HEK293T (cell line): ENCODE measurements around the gene PRKG1.

Experiments
- CTCF ChIA-PET: fragments of 350-600 bp; formaldehyde crosslinking; extraction: SDS; loops from one replicate; lab custom pipeline; 2021; ENCODE audit warnings: antibody characterized with exemption, inconsistent platforms; lab: Yijun Ruan, JAX
- POLR2A ChIA-PET: fragments of 350-600 bp; formaldehyde crosslinking; extraction: SDS; loops from one replicate; lab custom pipeline; 2020; ENCODE audit warnings: antibody characterized with exemption, inconsistent platforms; lab: Yijun Ruan, JAX
- DNase-seq: peaks from one replicate; pipeline ENCODE4 v3.0.0; 2012; ENCODE audit warnings: mixed read lengths; ENCODE audit errors: extremely low spot score
- ARNT ChIP-seq: fragments of 450-650 bp; IDR thresholded peaks from 2 replicates; pipeline ENCODE4 v1.6.1; 2017; ENCODE audit warnings: mild to moderate bottlenecking
- BHLHE40 ChIP-seq: fragments of 450-650 bp; IDR thresholded peaks from 2 replicates; pipeline ENCODE4 v1.6.1; 2016; ENCODE audit warnings: mild to moderate bottlenecking, moderate library complexity, borderline replicate concordance
- CTBP1 ChIP-seq: fragments of 450-650 bp; IDR thresholded peaks from 2 replicates; pipeline ENCODE4 v1.6.1; 2016; ENCODE audit warnings: borderline replicate concordance
- ELF4 ChIP-seq: fragments of 450-650 bp; IDR thresholded peaks from 2 replicates; pipeline ENCODE4 v1.6.1; 2017; ENCODE audit warnings: antibody characterized with exemption
- FOXA1 ChIP-seq: fragments of 450-650 bp; IDR thresholded peaks from 2 replicates; pipeline ENCODE4 v1.6.1; 2016; ENCODE audit warnings: mild to moderate bottlenecking
- FOXK2 ChIP-seq: fragments of 450-650 bp; IDR thresholded peaks from 2 replicates; pipeline ENCODE4 v1.6.1; 2016; ENCODE audit warnings: mild to moderate bottlenecking
- FOXM1 ChIP-seq: fragments of 450-650 bp; IDR thresholded peaks from 2 replicates; pipeline ENCODE4 v1.6.1; 2017; ENCODE audit warnings: mild to moderate bottlenecking, borderline replicate concordance
- HDGF ChIP-seq: fragments of 450-650 bp; IDR thresholded peaks from 2 replicates; pipeline ENCODE4 v1.6.1; 2017; ENCODE audit warnings: antibody characterized with exemption, borderline replicate concordance
- L3MBTL2 ChIP-seq: fragments of 450-650 bp; conservative IDR thresholded peaks from 2 replicates; pipeline ENCODE4 v1.6.1; 2016; ENCODE audit warnings: mild to moderate bottlenecking
- LEF1 ChIP-seq: fragments of 450-650 bp; IDR thresholded peaks from 2 replicates; pipeline ENCODE4 v1.6.1; 2017; ENCODE audit warnings: mild to moderate bottlenecking, borderline replicate concordance
- NFRKB ChIP-seq: fragments of 450-650 bp; IDR thresholded peaks from 2 replicates; pipeline ENCODE4 v1.6.1; 2016; ENCODE audit warnings: mild to moderate bottlenecking, moderate library complexity
- PKNOX1 ChIP-seq: fragments of 450-650 bp; IDR thresholded peaks from 2 replicates; pipeline ENCODE4 v1.6.1; 2016
- SP1 ChIP-seq: fragments of 450-650 bp; IDR thresholded peaks from 2 replicates; pipeline ENCODE4 v1.6.1; 2017
- SUZ12 ChIP-seq: fragments of 450-650 bp; IDR thresholded peaks from 2 replicates; pipeline ENCODE4 v1.6.1; 2016; ENCODE audit warnings: mild to moderate bottlenecking
- TARDBP ChIP-seq: fragments of 450-650 bp; IDR thresholded peaks from 2 replicates; pipeline ENCODE4 v1.6.1; 2016
- ZNF384 ChIP-seq: fragments of 450-650 bp; IDR thresholded peaks from 2 replicates; pipeline ENCODE4 v1.6.1; 2016

Gene PRKG1

GRCh38 chr10:51789118-51789517 lies 714.8 kb downstream of the PRKG1 start:
- CTCF ChIA-PET = no interaction called here
- no peak for TF ChIP-seq ARNT
- no peak for TF ChIP-seq NFRKB
- TF ChIP-seq FOXA1 = no peak
- TF ChIP-seq FOXK2 = no peak
- TF ChIP-seq PKNOX1 = no peak
- no peak for TF ChIP-seq SUZ12
- TF ChIP-seq FOXM1 = no peak
- TF ChIP-seq CTBP1 = no peak
- no peak for TF ChIP-seq L3MBTL2
- TF ChIP-seq LEF1 = no peak
- no peak for TF ChIP-seq BHLHE40
- TF ChIP-seq ZNF384 = no peak
- TF ChIP-seq ELF4 = no peak
- TF ChIP-seq SP1 = no peak
- no peak for TF ChIP-seq TARDBP
- TF ChIP-seq HDGF = no peak
- POLR2A ChIA-PET = no interaction called here
- DNase-seq = no peak

GRCh38 chr10:51789903-51790302 lies 715.6 kb downstream of the PRKG1 start:
- ChIA-PET POLR2A (no interaction called here), CTCF (no interaction called here)
- no peak for DNase-seq

GRCh38 chr10:51792678-51793077 lies 718.4 kb downstream of the PRKG1 start:
- TF ChIP-seq NFRKB = no peak
- no peak for TF ChIP-seq TARDBP
- TF ChIP-seq SP1 = no peak
- no peak for TF ChIP-seq CTBP1
- TF ChIP-seq HDGF = no peak
- TF ChIP-seq LEF1 = no peak
- no peak for TF ChIP-seq FOXM1
- no peak for TF ChIP-seq ZNF384
- no peak for TF ChIP-seq ARNT
- TF ChIP-seq BHLHE40 = no peak
- TF ChIP-seq L3MBTL2 = no peak
- no peak for TF ChIP-seq FOXK2
- no peak for TF ChIP-seq FOXA1
- no peak for TF ChIP-seq SUZ12
- TF ChIP-seq PKNOX1 = no peak
- POLR2A ChIA-PET = no interaction called here
- CTCF ChIA-PET = no interaction called here
- DNase-seq = no peak

More at GRCh38 chr10:51789903-51790302, 715.6 kb downstream of the PRKG1 start:
- TF ChIP-seq ZNF384 (no peak), FOXK2 (no peak)

- no peak for TF ChIP-seq CTBP1
- no peak for TF ChIP-seq PKNOX1
- TF ChIP-seq LEF1 = no peak
- no peak for DNase-seq
- CTCF ChIA-PET = interaction anchor here (0.6 kb wide), 1 partner anchor 40 kb away, joined by 5 read pairs; no protein-coding TSS in a partner anchor
- POLR2A ChIA-PET = no interaction called here
Observed at GRCh38 chr10:51800121-51800520, 725.8 kb downstream of the PRKG1 start.

- POLR2A ChIA-PET = no interaction called here
- no peak for DNase-seq
- CTCF ChIA-PET = interaction anchor here (0.6 kb wide), 1 partner anchor 39 kb away, joined by 5 read pairs; no protein-coding TSS in a partner anchor
- TF ChIP-seq FOXA1 = no peak
Observed at GRCh38 chr10:51800725-51801424, 726.6 kb downstream of the PRKG1 start.

- DNase-seq = no peak
- no peak for TF ChIP-seq CTBP1
- no peak for TF ChIP-seq TARDBP
- TF ChIP-seq ARNT = no peak
- TF ChIP-seq HDGF = no peak
- no peak for TF ChIP-seq L3MBTL2
- TF ChIP-seq FOXA1 = no peak
- TF ChIP-seq ZNF384 = no peak
- TF ChIP-seq PKNOX1 = no peak
- TF ChIP-seq SUZ12 = no peak
- no peak for TF ChIP-seq LEF1
- no peak for TF ChIP-seq BHLHE40
- POLR2A ChIA-PET = no interaction called here
- CTCF ChIA-PET = no interaction called here
Observed at GRCh38 chr10:51802030-51802429, 727.7 kb downstream of the PRKG1 start.

- CTCF ChIA-PET = no interaction called here
Observed at GRCh38 chr10:51804866-51805265, 730.6 kb downstream of the PRKG1 start.

More at GRCh38 chr10:51804866-51805265, 730.6 kb downstream of the PRKG1 start:
- POLR2A ChIA-PET = no interaction called here
- no peak for DNase-seq
- TF ChIP-seq SP1 = no peak
- no peak for TF ChIP-seq HDGF
- TF ChIP-seq SUZ12 = no peak
